Measurements from ENCODE around the gene ETNK1. TPM values are rescaled to one million over a fixed set of nuclear protein-coding genes. Genes with fewer than 3 reads are reported as not detected.

ETNK1 gene
- total RNA-seq, 1 donor from 2014 or later, result 53.9 TPM

DNA sequence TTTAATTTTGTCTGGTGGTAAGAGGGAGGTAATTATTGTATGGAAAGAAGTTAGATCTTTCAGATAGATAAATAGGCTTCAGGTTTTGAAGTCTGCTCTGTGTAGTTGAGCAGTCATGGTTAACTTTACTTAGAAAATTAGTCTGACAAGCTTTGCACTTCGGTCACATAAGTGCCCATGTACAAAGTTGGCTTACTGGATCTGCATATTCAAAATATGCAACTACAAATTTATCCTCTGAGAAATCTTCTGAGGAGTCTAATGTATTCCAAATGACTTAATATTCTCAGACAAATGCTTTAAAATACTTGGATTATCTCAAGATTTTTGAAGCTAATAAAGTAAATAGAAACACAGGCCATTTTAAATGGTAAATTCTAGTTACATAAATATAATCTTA, 61.2 kb downstream of the ETNK1 start:
- Histone ChIP-seq H3K9me3 (ENCODE audit: low read depth) (no peaks in the 10 kb centered on the region), H3K4me1 (no peaks in the 10 kb centered on the region), H3K4me3 (no peak overlapping the region), H3K27ac (no peak overlapping the region), H3K4me2 (no peak overlapping the region), H4K20me1 (ENCODE audit: low read depth) (peaks cover 3% of the 10 kb centered on the region), H2AFZ (replicated peaks) (no peak overlapping the region), H3K27me3 (no peaks in the 10 kb centered on the region), H3K79me2 (ENCODE audit: low read depth) (no peaks in the 10 kb centered on the region), H3K9ac (no peak overlapping the region), H3F3A (ENCODE audit: low read depth) (no peaks in the 10 kb centered on the region), H3K36me3 (peaks cover 12% of the 10 kb centered on the region)
- H3K27me3 Mint-ChIP-seq (ENCODE audit: insufficient read depth, low read depth), result no peaks in the 10 kb centered on the region
- H3K36me3 Mint-ChIP-seq, result peaks cover 5% of the 10 kb centered on the region
- H3K27ac Mint-ChIP-seq, result no peak overlapping the region
- H3K4me1 Mint-ChIP-seq, result no peaks in the 10 kb centered on the region
- DNase-seq (ENCODE audit: low spot score), result no peak
- H3K9me3 Mint-ChIP-seq, result no peaks in the 10 kb centered on the region
- H3K4me3 Mint-ChIP-seq, result no peak overlapping the region
- TF ChIP-seq EZH2phosphoT487 (IDR thresholded peaks at IDR 0.05), result no peak
- TF ChIP-seq EZH2 (IDR thresholded peaks at IDR 0.05), result no peak
- TF ChIP-seq, protein P1, sequence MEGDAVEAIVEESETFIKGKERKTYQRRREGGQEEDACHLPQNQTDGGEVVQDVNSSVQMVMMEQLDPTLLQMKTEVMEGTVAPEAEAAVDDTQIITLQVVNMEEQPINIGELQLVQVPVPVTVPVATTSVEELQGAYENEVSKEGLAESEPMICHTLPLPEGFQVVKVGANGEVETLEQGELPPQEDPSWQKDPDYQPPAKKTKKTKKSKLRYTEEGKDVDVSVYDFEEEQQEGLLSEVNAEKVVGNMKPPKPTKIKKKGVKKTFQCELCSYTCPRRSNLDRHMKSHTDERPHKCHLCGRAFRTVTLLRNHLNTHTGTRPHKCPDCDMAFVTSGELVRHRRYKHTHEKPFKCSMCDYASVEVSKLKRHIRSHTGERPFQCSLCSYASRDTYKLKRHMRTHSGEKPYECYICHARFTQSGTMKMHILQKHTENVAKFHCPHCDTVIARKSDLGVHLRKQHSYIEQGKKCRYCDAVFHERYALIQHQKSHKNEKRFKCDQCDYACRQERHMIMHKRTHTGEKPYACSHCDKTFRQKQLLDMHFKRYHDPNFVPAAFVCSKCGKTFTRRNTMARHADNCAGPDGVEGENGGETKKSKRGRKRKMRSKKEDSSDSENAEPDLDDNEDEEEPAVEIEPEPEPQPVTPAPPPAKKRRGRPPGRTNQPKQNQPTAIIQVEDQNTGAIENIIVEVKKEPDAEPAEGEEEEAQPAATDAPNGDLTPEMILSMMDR (IDR thresholded peaks at IDR 0.05), result no peak

DNA sequence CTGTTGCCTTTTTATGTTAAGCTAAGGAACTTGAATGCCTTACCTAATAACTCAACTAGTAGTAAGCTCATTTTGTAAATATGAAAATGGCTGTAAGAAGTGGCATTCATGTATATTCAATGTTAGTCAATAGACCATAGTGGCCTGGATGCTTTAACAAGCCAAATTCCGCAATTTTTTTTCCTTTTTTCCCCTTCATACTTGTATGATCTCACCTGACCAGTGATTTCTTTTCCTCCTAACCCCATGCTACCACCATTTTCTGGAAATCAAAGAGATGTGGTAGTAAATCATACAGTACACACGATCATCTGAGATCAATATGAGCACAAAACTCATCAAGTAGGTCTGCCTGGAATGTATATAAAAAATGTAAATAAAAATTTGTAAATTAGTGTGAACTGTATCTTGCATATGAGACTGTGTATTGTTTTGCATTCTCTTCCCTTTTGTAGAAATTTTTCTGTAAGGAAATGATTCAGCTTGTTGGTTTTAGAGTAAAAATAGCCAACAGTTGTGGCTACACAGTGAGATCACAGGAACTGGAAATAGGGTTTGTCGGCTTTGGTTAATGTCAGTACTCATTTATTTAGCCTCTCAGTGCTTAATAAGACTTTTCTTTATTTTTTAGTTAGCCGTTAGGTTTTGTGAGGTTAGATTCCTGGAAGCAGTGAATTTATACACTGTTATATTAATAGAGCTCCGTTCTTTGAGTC, 62.5 kb downstream of the ETNK1 start:
- Histone ChIP-seq H3K36me3 (peaks cover 12% of the 10 kb centered on the region), H3K9ac (no peak overlapping the region), H3K27ac (no peak overlapping the region), H2AFZ (replicated peaks) (no peak overlapping the region), H3K4me1 (no peaks in the 10 kb centered on the region), H3K9me3 (ENCODE audit: low read depth) (no peaks in the 10 kb centered on the region), H3F3A (ENCODE audit: low read depth) (no peaks in the 10 kb centered on the region), H3K4me3 (no peak overlapping the region), H3K79me2 (ENCODE audit: low read depth) (no peaks in the 10 kb centered on the region), H3K4me2 (no peak overlapping the region), H3K27me3 (no peaks in the 10 kb centered on the region), H4K20me1 (ENCODE audit: low read depth) (peaks cover 3% of the 10 kb centered on the region)
- Mint-ChIP-seq H3K36me3 (peaks cover 14% of the 10 kb centered on the region), H3K27me3 (ENCODE audit: insufficient read depth, low read depth) (no peaks in the 10 kb centered on the region), H3K27ac (no peak overlapping the region), H3K9me3 (peaks cover 5% of the 10 kb centered on the region), H3K4me3 (no peak overlapping the region), H3K4me1 (no peaks in the 10 kb centered on the region)
- TF ChIP-seq EZH2phosphoT487 (IDR thresholded peaks at IDR 0.05), result no peak
- TF ChIP-seq, protein P1 (IDR thresholded peaks at IDR 0.05), result no peak
- TF ChIP-seq EZH2 (IDR thresholded peaks at IDR 0.05), result no peak
- no peak for DNase-seq (ENCODE audit: low spot score)

DNA sequence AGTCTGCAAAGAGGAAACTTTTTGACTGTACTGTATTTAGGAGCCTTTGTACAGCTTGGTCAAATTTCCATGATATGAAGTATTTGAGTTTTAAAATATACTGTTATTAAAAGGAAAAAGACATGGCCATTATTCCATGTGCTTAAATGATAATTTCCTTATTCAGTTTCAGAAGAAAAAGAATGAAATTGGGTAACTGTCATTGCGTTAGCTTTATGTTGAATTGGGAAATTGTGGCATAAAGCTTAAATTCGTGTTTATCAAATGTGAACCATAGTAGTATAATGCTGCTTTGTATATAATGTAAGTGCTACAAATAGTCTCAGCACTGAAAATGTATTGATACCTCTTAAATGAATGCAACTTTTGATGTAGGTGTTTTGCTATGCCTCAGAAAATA, 64.9 kb downstream of the ETNK1 start:
- Histone ChIP-seq H3K79me2 (ENCODE audit: low read depth) (no peaks in the 10 kb centered on the region), H2AFZ (replicated peaks) (no peak overlapping the region), H3K27me3 (no peaks in the 10 kb centered on the region), H4K20me1 (ENCODE audit: low read depth) (no peaks in the 10 kb centered on the region), H3K36me3 (peaks cover 12% of the 10 kb centered on the region), H3K4me2 (no peak overlapping the region), H3K9ac (no peak overlapping the region), H3K27ac (no peak overlapping the region), H3K4me1 (no peaks in the 10 kb centered on the region), H3K9me3 (ENCODE audit: low read depth) (no peaks in the 10 kb centered on the region), H3K4me3 (no peak overlapping the region), H3F3A (ENCODE audit: low read depth) (no peaks in the 10 kb centered on the region)
- H3K27me3 Mint-ChIP-seq (ENCODE audit: insufficient read depth, low read depth), result no peaks in the 10 kb centered on the region
- DNase-seq (ENCODE audit: low spot score), result no peak
- H3K36me3 Mint-ChIP-seq, result peaks cover 16% of the 10 kb centered on the region
- no peak overlapping the region for H3K27ac Mint-ChIP-seq
- H3K4me1 Mint-ChIP-seq, result no peaks in the 10 kb centered on the region
- TF ChIP-seq EZH2 (IDR thresholded peaks at IDR 0.05), result no peak
- TF ChIP-seq, protein P1 (IDR thresholded peaks at IDR 0.05), result no peak
- no peak for TF ChIP-seq EZH2phosphoT487 (IDR thresholded peaks at IDR 0.05)
- H3K4me3 Mint-ChIP-seq, result no peak overlapping the region
- H3K9me3 Mint-ChIP-seq, result peaks cover 14% of the 10 kb centered on the region

Data from neural progenitor cell (in vitro differentiated cells).